ENCODE measurements around the gene UBXN11.

Gene UBXN11

GRCh38 chr1:26345718-26346117 lies 39.3 kb upstream of the UBXN11 start:
- no peak for TF ChIP-seq CTCF (IDR thresholded peaks at IDR 0.05; ENCODE audit: low read depth, low read length)
- DNase-seq (ENCODE audit: extremely low read depth, low read depth) = no peak

GRCh38 chr1:26344147-26344920 lies 37.9 kb upstream of the UBXN11 start:
- DNase-seq (ENCODE audit: extremely low read depth, low read depth) = no peak
- TF ChIP-seq CTCF (IDR thresholded peaks at IDR 0.05; ENCODE audit: low read depth, low read length) = no peak

GRCh38 chr1:26340047-26340481 lies 33.6 kb upstream of the UBXN11 start:
- TF ChIP-seq CTCF (IDR thresholded peaks at IDR 0.05; ENCODE audit: low read depth, low read length) = no peak
- no peak for DNase-seq (ENCODE audit: extremely low read depth, low read depth)

GRCh38 chr1:26338670-26339069 lies 32.2 kb upstream of the UBXN11 start:
- no peak for DNase-seq (ENCODE audit: extremely low read depth, low read depth)
- no peak for TF ChIP-seq CTCF (IDR thresholded peaks at IDR 0.05; ENCODE audit: low read depth, low read length)

- TF ChIP-seq CTCF (IDR thresholded peaks at IDR 0.05; ENCODE audit: low read depth, low read length) = no peak
- DNase-seq (ENCODE audit: extremely low read depth, low read depth) = no peak
These were observed 31.2 kb upstream of the UBXN11 start for GRCh38 chr1:26337625-26338024.

- TF ChIP-seq CTCF (IDR thresholded peaks at IDR 0.05; ENCODE audit: low read depth, low read length) = no peak
These were observed 30.7 kb upstream of the UBXN11 start for GRCh38 chr1:26337206-26337535.

GRCh38 chr1:26336477-26337205 lies 30.2 kb upstream of the UBXN11 start:
- no peak for DNase-seq (ENCODE audit: extremely low read depth, low read depth)
- TF ChIP-seq CTCF (IDR thresholded peaks at IDR 0.05; ENCODE audit: low read depth, low read length) = no peak

More at GRCh38 chr1:26337206-26337535, 30.7 kb upstream of the UBXN11 start:
- no peak for DNase-seq (ENCODE audit: extremely low read depth, low read depth)
